Adipose tissue (tissue), 3 donors: Measurements from ENCODE around the gene CACNA2D1. TPM values are rescaled to one million over a fixed set of nuclear protein-coding genes. Genes with fewer than 3 reads are reported as not detected.
"Not testable (repeated sequence)": the region's sequence is repeated elsewhere in the genome, so short reads cannot be mapped to it uniquely, and the experiment has no call there.

Source experiments
- H3K27ac ChIP-seq: one replicate; pipeline ENCODE4 v1.5.1; 2013; ENCODE audit warnings: low read depth, low read length
- WGBS, 3 donors: extraction: QIAGEN DNeasy Blood & Tissue Kit; methylation state at CpG; one replicate each; pipeline ENCODE4 v1.1.7; 2013; 5-methylcytosine and 5-hydroxymethylcytosine counted together
- polyA plus RNA-seq, 3 donors: library from polyadenylated mRNA; stranded (reverse); fragments of 200-250 nt; gene quantifications; one replicate each; pipeline ENCODE4 v1.2.3, GENCODE V29; 2013
- donor health status: healthy with polysubstance abuse.
- donor health status: Bipolar disorder and iron deficiency.
- donor health status: healthy.

The CACNA2D1 gene
- polyA plus RNA-seq, 3 donors = 0.86 to 9.2 (median 5.1) TPM

DNA sequence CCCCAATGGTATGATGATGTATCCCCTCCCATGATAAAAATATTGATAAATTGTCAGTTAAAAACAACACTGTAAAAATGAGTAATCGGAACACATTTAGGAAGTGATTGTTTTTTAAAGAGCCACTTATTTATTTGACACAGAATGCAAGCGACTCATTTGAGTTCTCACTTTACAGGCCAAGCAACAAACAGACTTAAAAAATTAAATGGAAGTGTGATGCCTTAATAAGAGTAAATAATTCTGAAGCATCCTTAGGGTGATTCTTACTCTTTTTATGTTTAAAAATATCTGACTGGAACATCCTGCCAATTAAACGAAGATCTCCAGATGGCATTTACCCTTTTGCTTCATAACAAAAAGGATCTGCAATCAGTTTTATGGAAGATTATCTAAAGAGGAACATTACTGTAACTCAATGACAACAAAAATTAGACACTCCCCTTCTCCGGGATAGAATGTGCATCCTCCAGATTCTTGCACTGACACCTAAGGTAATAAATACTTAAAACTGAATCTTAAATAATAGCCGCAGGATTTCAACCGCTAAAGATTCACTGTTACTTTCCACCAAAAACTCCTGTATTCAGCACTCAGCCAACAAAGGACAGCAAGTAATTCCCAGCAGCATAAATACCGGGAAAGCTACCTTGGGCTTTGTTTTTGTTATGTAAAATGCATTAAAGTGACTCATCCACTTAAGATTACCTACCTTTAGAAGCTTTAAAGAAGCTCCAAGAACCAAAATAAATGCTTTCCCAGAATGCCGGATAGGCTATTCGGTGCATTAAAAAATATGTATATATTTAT is 1.7 kb downstream of the CACNA2D1 start:
- no peak overlapping the region for H3K27ac ChIP-seq
- 46 to 55% (median 47%) methylated on average over 9 of the region's 9 CpGs for WGBS, 3 donors

DNA sequence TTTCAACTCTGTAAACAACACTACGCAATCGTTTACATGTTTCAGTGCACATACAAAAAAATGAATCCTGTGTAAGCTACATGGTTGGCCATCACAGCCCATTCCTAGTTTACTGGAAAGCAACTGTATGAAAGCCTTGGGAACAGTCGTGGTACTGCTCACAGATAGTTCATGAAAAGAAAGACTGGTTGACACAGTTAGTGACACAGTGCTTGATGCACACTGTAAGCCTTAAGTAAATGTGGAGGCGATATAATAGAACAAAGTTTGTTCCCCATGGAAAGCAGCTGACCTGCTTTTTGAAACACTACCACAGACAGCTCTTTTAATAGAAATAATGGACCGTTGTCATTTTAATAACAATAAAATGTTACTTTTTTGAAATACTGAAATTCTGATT is 5.1 kb downstream of the CACNA2D1 start:
- H3K27ac ChIP-seq = no peak overlapping the region
- 69 to 90% (median 90%) methylated on average over 5 of the region's 5 CpGs for WGBS, 3 donors

- no peak overlapping the region for H3K27ac ChIP-seq
- WGBS, 3 donors = 79 to 93% (median 92%) methylated on average over 5 of the region's 5 CpGs
These were observed 7.8 kb downstream of the CACNA2D1 start for GRCh38 chr7:82435769-82436168.

GRCh38 chr7:82434275-82435022 is 9.1 kb downstream of the CACNA2D1 start:
- no peak overlapping the region for H3K27ac ChIP-seq
- 72 to 84% (median 83%) methylated on average over 4 of the region's 4 CpGs for WGBS, 3 donors

GRCh38 chr7:82433507-82433906 is 10.1 kb downstream of the CACNA2D1 start:
- 80 to 85% (median 83%) methylated on average over 1 of the region's 1 CpG for WGBS, 3 donors
- H3K27ac ChIP-seq = no peak overlapping the region

DNA sequence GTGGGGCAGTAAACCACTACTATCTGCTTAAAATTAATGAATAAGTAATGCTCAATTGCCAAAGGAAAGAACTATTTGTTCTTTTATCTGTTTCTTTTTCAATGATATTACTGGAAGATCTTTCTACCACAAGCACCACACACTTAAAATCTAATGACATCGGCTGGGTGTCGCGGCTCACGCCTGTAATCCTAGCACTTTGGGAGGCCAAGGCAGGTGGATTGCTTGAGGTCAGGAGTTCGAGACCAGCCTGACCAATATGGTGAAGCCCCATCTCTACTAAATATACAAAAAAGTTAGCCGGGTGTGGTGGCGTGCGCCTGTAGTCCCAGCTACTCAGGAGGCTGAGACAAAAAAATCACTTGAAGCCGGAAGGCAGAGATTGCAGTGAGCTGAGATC is 10.8 kb downstream of the CACNA2D1 start:
- 94 to 96% (median 94%) methylated on average over 9 of the region's 9 CpGs for WGBS, 3 donors
- not testable (repeated sequence) for H3K27ac ChIP-seq

DNA sequence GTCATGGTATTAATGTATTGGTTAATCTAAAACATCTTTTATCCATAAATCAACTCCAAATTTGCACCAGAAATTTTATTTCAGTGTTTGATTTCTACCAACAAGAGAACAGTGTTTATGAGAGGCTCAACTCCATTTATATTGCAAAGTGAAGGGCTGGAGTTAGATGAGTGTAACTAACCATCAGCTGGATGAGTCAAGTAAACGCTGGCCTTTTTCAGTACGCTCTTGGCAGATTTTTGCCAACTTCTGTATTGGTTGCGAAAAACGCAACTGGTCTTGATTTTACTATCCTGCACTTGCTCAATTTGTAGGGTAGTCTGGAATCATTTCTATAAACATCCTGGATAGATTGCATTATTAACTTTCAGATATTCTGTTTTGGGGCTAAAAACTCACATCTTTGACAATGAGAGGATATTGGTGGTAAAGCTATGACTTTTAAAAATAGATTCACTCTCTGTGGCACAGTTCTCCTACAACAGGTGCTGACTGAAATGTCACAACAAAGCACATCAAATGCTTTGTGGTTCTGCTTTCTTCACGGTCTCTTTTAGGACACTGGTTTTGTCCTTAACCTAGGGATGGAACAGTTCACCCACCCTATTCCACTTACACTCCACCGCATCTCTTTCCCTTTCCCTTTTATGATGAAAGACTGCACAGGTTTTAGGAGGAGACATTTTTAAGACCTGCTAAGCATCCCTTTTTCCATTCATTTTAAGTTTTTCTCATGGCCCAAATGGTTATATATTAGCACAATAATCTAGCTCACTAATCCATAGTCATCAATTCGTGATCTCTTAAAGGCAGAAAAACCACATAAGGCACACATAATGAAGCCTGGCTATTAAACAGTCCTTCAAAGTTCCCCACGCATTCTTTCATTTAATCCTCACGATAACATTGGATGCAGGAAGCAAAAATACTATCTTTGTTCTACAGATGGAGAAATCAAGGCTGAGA is 12.8 kb downstream of the CACNA2D1 start:
- no peak overlapping the region for H3K27ac ChIP-seq
- WGBS, 3 donors = 71 to 80% (median 77%) methylated on average over 9 of the region's 9 CpGs

- WGBS, 3 donors = 48 to 84% (median 84%) methylated on average over 5 of the region's 5 CpGs
- H3K27ac ChIP-seq = no peak overlapping the region
These were observed 14.2 kb downstream of the CACNA2D1 start for GRCh38 chr7:82429408-82429807.

DNA sequence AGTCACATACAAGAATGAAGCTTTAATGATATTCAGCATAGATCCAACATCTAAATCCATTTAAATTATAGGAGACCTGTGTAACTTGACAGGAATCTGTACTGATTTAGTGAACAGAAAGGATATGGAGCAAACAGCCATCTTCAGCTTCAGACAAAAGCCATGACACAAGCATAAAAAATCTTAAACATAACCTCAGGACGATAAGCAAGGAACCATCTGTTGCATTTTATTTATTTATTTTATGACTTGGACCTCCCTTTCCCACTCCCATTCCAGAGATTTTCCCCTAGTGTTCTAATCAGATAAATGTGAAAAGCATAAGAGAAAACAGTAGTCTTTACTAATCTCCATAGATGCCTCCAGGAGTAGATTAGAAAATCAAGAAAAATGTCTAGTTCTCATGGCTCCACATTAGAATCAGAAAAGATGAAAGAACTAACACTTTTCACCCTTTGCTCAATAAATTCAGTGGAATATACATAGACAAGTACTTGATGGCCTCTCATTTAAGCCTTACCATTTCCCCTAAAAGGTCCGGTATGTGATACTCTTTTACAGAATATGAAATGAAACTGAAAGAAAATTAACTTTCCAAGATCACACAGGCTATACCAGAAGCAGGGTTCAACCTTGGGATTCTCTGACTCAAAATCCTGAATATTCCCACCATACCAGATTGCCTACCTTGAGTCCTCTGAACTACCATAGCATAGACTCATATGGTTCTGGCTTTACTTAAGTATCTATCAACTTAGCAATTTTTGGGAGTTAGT is 15.2 kb downstream of the CACNA2D1 start:
- H3K27ac ChIP-seq = no peak overlapping the region
- 74 to 81% (median 79%) methylated on average over 2 of the region's 2 CpGs for WGBS, 3 donors

DNA sequence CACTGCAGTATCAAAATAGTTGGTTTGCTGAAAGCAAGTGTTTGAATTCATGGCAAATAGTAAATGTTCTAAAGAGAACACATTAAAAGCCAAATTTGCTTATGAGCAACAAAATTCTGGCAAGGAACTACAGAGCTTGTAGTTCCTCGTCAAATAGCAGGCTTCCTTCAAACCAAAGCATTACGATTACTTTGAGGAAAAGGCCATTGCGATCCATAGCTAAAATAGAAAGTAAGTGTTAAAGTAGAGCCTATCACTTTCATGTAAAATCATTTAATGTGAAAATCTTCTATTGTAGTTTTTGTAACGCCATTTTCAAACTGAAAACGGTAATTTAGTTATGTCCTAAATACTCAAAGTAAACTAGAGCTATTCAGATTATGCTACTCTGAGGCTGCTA is 20.1 kb downstream of the CACNA2D1 start:
- H3K27ac ChIP-seq = no peak overlapping the region
- 56 to 65% (median 62%) methylated on average over 5 of the region's 5 CpGs for WGBS, 3 donors

DNA sequence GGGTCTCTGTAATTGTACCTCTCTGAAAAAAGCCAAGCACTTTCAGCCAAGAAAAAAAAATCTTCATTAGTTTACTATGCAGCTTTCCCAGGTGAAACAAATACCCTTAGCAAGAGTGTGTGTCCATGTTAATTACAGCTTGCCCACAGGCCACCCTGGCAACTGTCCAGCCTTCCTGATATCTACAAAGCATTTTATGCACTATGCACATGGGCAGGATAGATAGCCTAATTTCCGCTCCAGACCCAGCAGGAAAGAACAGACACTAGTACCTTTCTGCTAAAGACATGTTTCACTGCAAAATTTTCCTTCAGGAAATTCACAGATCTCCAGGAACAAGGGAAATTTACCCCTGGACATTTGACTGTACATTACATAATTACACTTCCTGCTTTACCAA is 24.4 kb downstream of the CACNA2D1 start:
- no peak overlapping the region for H3K27ac ChIP-seq
- WGBS, 3 donors = 65 to 88% (median 86%) methylated on average over 1 of the region's 1 CpG

DNA sequence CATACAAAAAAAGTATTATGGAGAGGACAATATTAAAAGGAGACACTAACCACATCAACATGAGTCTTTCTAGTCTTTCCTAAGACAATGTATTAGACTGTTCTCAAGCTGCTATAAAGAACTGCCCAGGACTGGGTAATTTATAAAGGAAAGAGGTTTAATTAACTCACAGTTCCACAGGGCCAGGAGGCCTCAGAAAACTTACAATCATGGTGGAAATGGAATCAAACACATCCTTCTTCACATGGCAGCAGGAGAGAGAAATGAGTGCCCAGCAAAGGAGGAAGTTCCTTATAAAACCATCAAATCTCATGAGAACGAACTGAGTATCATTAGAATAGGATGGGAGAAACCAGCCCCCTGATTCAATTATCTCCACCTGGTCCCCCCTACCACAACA is 25.7 kb downstream of the CACNA2D1 start:
- no peak overlapping the region for H3K27ac ChIP-seq
- WGBS, 3 donors = 54 to 85% (median 79%) methylated on average over 1 of the region's 1 CpG

DNA sequence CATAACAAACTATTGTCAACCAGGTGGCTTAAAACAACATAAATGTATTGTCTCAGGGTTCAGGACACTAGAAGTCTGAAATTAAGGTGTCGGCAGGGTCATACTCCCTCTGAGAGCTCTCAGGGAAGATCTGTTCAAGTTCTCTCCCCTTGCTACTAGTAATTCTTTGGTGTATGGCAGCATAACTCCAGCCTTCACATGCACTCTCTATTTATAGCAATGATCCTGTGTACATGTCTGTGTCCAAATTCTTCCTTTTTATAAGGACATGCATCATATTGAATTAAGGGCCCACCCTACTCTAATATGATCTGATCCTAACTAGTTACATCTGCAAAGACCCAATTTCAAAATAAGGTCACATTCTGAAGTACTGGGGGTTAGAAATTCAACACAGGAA is 27.2 kb downstream of the CACNA2D1 start:
- H3K27ac ChIP-seq = no peak overlapping the region
- 95 to 100% (median 96%) methylated on average over 1 of the region's 1 CpG for WGBS, 3 donors

DNA sequence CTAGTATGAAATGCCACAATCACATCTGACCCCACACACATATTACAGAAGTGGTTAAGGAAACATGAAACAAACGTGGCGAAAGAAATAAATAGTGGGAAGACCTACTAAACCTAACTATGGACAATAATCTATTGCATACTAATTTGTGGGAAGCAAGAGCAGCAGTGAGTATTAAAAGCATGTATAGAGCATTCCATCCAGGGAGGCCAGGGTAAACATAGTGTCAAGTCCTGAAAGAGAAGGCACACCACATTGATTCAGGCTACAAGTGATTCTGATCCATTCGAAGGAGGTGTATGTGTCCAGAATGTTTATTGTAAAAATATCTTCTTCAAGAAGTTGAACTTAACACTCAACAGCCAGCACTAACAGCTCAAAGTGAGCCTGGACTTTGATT is 29.2 kb downstream of the CACNA2D1 start:
- H3K27ac ChIP-seq = no peak overlapping the region
- WGBS, 3 donors = 52 to 78% (median 70%) methylated on average over 3 of the region's 3 CpGs

GRCh38 chr7:82413237-82413636 is 30.3 kb downstream of the CACNA2D1 start:
- H3K27ac ChIP-seq = no peak overlapping the region

DNA sequence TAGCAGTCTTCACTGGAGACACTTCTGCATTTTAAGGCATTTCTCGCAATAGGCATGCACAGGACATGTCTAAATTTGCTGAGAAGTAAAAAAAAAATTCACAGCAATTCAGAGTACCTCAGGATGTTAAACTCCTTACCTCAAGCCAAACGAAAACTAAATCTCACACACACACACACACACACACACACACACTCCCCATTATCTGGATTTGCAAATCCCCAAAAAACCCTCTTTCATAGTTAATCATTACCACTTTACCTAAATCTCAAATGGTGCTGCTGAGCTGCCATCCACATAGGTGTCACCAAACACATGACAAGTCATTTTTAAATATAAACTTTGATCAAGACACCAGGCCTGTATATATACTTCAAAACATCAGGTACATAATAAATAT is 31.8 kb downstream of the CACNA2D1 start:
- H3K27ac ChIP-seq = no peak overlapping the region
- WGBS, 3 donors = 63 to 84% (median 76%) methylated on average over 2 of the region's 2 CpGs

- WGBS, 3 donors = 76 to 93% (median 90%) methylated on average over 10 of the region's 10 CpGs
- no peak overlapping the region for H3K27ac ChIP-seq
These were observed 33.1 kb downstream of the CACNA2D1 start for GRCh38 chr7:82410461-82410860.

DNA sequence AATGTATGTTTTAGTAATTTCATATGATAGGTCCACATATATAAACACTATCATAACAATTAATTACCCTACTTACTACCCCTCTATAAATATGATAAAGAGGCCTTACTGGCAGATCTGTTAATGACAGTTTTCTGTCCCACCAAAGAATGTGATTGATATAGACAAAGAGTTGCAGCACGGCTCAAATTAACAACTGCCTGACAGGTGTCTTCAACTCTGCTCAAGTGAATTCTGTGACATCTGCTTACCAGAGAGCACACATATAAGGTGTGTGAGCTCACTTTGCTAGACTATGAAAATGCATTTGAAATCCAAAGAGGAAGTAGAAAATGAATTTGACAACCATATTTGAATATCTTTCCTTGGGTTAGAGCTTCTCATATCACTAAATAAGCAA is 36.6 kb downstream of the CACNA2D1 start:
- 75 to 97% (median 93%) methylated on average over 1 of the region's 1 CpG for WGBS, 3 donors
- no peak overlapping the region for H3K27ac ChIP-seq
